Measurements from ENCODE around the gene AKAP9. TPM values are rescaled to one million over a fixed set of nuclear protein-coding genes. Genes with fewer than 3 reads are reported as not detected.

Gene AKAP9
- total RNA-seq, 6 donors from 2014 or later: 61.0 to 224 (median 78.4) TPM

DNA sequence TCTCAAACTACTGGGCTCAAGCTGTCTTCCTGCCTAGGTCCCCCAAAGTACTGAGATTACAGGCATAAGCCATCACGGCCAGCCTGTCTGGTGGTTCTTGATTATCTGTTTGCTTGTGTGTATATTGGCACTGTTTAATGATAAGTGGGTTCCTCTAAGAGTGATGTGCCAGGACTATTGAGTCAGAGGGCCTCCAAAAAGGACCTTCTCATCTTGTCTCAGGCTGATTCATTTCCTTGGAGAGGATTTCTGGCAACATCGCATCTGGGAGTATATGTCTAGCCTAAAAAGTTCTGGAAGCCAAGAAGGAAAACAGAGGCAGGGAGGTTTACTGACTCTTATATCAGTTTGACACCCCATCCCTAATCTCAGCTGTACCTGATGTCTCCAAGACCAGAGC lies 27.1 kb upstream of the AKAP9 start:
- H3K4me1 ChIP-seq: peaks cover 0 to 7% (median 0%) of the 10 kb centered on the region in 4 donors
- ATAC-seq (ENCODE audit: low FRiP score in 2 of 2) (peak in 1 of 2 donors; percentile 87), DNase-seq (no peak)
- no peak overlapping the region for H3K27ac ChIP-seq
- 82 to 85% methylated on average over 1 to 2 of the region's 2 CpGs for WGBS, 2 donors
- TF ChIP-seq, protein P1, sequence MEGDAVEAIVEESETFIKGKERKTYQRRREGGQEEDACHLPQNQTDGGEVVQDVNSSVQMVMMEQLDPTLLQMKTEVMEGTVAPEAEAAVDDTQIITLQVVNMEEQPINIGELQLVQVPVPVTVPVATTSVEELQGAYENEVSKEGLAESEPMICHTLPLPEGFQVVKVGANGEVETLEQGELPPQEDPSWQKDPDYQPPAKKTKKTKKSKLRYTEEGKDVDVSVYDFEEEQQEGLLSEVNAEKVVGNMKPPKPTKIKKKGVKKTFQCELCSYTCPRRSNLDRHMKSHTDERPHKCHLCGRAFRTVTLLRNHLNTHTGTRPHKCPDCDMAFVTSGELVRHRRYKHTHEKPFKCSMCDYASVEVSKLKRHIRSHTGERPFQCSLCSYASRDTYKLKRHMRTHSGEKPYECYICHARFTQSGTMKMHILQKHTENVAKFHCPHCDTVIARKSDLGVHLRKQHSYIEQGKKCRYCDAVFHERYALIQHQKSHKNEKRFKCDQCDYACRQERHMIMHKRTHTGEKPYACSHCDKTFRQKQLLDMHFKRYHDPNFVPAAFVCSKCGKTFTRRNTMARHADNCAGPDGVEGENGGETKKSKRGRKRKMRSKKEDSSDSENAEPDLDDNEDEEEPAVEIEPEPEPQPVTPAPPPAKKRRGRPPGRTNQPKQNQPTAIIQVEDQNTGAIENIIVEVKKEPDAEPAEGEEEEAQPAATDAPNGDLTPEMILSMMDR (IDR thresholded peaks at IDR 0.05): no peak
- TF ChIP-seq POLR2A (IDR thresholded peaks at IDR 0.05) (no peak), POLR2AphosphoS5 (IDR thresholded peaks at IDR 0.05) (no peak), EP300 (IDR thresholded peaks at IDR 0.05) (no peak)
- no peak overlapping the region for H3K4me3 ChIP-seq
- no peaks in the 10 kb centered on the region for H3K36me3 ChIP-seq
- no peaks in the 10 kb centered on the region for H3K27me3 ChIP-seq
- H3K9me3 ChIP-seq: no peaks in the 10 kb centered on the region

DNA sequence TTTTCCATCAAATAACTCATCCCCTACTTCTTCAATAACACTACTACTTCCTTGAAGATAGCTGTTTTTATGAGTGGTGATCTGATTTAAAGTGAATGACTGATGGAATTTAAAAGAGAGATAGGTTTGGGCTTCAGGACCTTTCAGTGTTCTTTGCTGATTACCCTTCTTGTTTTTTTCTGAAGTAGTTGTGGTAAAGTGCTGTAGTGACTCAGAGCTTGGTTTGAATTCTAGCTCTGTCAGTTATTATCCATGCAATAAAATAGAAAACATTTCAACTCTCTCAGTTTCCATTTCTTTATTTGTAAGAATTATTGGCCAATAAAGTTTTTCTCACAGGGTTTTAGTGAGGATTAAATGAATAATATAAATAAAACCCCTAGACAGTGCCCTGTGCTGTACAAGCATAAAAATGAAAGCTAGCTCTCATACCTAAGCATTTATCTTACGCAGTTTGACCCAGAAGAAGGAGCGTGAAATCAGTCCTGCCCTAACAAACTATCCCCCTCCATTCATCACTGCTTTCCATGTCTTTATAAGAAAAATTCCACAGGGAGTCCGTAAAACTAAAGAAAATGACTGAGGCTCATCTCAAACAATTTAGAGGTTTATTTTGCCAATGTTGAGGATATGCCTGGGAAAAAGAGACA lies 25.1 kb upstream of the AKAP9 start:
- no peak for ATAC-seq (ENCODE audit: low FRiP score in 2 of 2)
- no peak for DNase-seq
- no peaks in the 10 kb centered on the region for H3K27me3 ChIP-seq
- no peak overlapping the region for H3K4me3 ChIP-seq
- TF ChIP-seq, protein P1 (IDR thresholded peaks at IDR 0.05): no peak
- no peak for TF ChIP-seq POLR2AphosphoS5 (IDR thresholded peaks at IDR 0.05)
- no peak for TF ChIP-seq POLR2A (IDR thresholded peaks at IDR 0.05)
- no peak for TF ChIP-seq EP300 (IDR thresholded peaks at IDR 0.05)
- H3K9me3 ChIP-seq: no peaks in the 10 kb centered on the region
- no peak overlapping the region for H3K27ac ChIP-seq
- peaks cover 0 to 7% (median 0%) of the 10 kb centered on the region in 4 donors for H3K4me1 ChIP-seq
- 96 to 97% methylated on average over 3 of the region's 3 CpGs for WGBS, 2 donors
- no peaks in the 10 kb centered on the region for H3K36me3 ChIP-seq

DNA sequence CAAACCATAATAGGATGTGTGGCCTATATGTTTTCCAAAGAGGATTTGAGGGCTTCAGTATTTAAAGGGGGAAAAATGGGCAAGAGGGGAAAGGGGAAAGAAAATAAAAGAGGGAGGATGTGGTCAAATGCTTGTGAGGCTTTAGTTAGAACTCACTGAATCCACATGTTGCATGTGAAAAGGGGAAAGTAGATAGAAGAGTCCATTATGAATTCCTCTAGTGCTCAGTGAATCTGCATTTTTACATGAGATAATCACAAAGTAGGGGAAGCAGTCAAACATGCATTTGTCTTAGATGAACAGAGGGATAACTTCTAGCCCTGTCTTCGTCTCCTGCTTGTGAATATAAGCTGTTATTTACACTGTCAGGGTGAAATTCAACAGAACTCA lies 24.6 kb upstream of the AKAP9 start:
- no peak overlapping the region for H3K27ac ChIP-seq
- no peaks in the 10 kb centered on the region for H3K36me3 ChIP-seq
- H3K27me3 ChIP-seq: no peaks in the 10 kb centered on the region
- no peak for TF ChIP-seq POLR2A (IDR thresholded peaks at IDR 0.05)
- no peak for TF ChIP-seq EP300 (IDR thresholded peaks at IDR 0.05)
- TF ChIP-seq, protein P1 (IDR thresholded peaks at IDR 0.05): no peak
- TF ChIP-seq POLR2AphosphoS5 (IDR thresholded peaks at IDR 0.05): no peak
- DNase-seq: no peak
- WGBS, 2 donors: 69 to 75% methylated on average over 1 of the region's 1 CpG
- H3K4me1 ChIP-seq: peaks cover 0 to 7% (median 0%) of the 10 kb centered on the region in 4 donors
- no peak for ATAC-seq (ENCODE audit: low FRiP score in 2 of 2)
- H3K9me3 ChIP-seq: no peaks in the 10 kb centered on the region
- no peak overlapping the region for H3K4me3 ChIP-seq

DNA sequence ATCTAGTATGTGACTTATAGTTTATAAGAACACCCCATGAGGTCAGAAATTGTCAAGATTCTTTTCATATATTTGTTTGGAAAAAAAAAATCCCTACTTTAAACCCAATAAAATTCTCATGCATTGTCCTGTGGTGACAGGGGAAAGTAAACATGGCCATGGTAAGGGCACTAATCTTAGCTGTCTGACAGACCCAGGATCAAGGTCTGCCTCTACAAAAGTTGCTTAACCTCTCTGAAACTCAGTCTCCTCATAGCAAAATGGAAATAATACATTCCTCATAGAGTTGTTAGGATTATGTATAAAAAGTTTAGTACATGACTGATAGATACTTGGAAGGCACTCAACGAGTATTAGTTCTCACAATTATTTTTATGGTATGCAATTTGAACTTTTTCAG lies 22.3 kb upstream of the AKAP9 start:
- no peaks in the 10 kb centered on the region for H3K27me3 ChIP-seq
- ATAC-seq (ENCODE audit: low FRiP score in 2 of 2): no peak
- no peaks in the 10 kb centered on the region for H3K4me1 ChIP-seq
- no peak overlapping the region for H3K27ac ChIP-seq
- TF ChIP-seq, protein P1 (IDR thresholded peaks at IDR 0.05): no peak
- TF ChIP-seq POLR2A (IDR thresholded peaks at IDR 0.05) (no peak), POLR2AphosphoS5 (IDR thresholded peaks at IDR 0.05) (no peak), EP300 (IDR thresholded peaks at IDR 0.05) (no peak)
- H3K9me3 ChIP-seq: no peaks in the 10 kb centered on the region
- H3K36me3 ChIP-seq: no peaks in the 10 kb centered on the region
- WGBS, 2 donors: 64 to 73% methylated on average over 1 of the region's 1 CpG
- no peak overlapping the region for H3K4me3 ChIP-seq
- no peak for DNase-seq

DNA sequence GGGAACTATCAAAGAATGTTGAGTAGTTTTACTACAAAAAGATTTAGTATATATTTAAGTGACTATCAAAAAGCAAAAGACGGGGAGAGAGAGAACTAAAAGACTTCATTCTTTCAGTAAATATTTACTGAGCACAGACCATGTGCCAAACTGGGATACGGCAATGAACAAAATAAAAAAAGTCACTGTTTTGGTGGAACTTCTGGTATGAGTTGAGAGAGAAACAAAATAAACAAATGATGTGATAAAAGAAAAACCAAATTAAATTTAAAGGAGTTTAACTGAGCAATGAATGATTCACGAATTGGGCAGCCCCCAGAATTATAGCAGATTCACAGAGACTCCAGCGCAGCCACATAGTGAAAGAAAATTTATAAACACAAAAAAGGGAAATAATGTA lies 17.8 kb upstream of the AKAP9 start:
- H3K27me3 ChIP-seq: no peaks in the 10 kb centered on the region
- 58 to 61% methylated on average over 4 of the region's 4 CpGs for WGBS, 2 donors
- TF ChIP-seq POLR2AphosphoS5 (IDR thresholded peaks at IDR 0.05): no peak
- TF ChIP-seq EP300 (IDR thresholded peaks at IDR 0.05): no peak
- TF ChIP-seq POLR2A (IDR thresholded peaks at IDR 0.05): no peak
- TF ChIP-seq, protein P1 (IDR thresholded peaks at IDR 0.05): no peak
- H3K4me3 ChIP-seq: no peak overlapping the region
- no peak overlapping the region for H3K27ac ChIP-seq
- no peaks in the 10 kb centered on the region for H3K4me1 ChIP-seq
- no peaks in the 10 kb centered on the region for H3K36me3 ChIP-seq
- no peak for ATAC-seq (ENCODE audit: low FRiP score in 2 of 2)
- no peaks in the 10 kb centered on the region for H3K9me3 ChIP-seq
- no peak for DNase-seq

Measured in upper lobe of left lung (tissue), 6 donors.